HG02870 (cell line): ENCODE data around the gene ALX4.

ENCODE experiments used
- ATAC-seq: cut with Tn5 transposase; IDR thresholded peaks from one replicate; pipeline ENCODE4 v1.9.1; 2021; ENCODE audit warnings: mild to moderate bottlenecking, moderate library complexity; ENCODE audit not compliant: unreplicated experiment

The ALX4 gene

DNA sequence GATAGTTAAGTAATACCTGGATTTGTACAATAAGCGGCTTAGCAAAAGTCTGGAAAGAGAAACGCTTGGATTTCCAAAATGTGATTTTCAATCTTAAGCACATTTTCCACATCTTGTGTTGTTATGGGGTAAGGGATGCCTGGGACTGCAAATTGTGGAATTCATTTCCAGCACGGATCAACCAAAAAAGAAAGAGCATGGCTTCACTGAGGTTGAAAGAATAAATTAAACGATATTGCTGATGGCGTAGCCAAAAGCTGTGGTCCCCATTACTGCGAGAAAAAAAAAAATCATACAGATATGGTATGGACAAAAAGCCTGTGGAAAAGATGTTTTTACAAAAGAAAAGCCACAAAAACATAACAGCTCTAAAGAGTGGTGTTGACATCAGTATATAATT lies 26.0 kb upstream of the ALX4 start:
- no peak for ATAC-seq

DNA sequence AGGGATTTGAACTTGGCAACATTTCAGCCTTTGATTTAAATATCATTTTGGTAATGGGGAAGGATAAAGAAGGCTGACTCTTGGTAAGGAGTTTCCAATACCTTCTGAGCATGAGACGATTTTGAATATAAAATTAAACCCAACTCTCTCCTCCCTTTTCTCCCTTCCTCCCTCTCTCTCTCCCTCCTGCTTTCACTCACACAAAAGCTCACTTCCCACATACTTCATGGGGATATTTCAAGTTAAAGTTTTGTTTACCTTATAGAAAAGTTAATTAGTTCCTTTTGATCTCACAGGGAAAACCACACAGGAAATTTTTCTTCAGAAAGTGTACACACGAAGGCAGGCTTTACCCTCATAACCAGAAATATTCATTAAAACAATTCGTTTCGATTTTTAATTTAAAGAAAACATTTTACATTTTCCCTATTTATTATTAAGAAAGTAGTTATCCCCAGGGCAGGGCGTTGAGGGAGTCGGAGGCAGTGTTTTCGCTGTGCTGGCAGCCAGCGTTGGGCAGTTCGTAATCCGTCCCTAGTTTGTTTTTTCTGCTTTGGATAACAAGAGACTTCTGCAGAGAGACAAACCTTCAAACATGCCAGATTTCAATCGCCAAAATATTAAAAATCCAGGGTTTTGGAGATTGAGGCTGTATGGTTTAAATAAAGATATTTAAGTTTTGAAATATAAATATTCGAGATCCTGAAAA lies 25.3 kb upstream of the ALX4 start:
- ATAC-seq = no peak

- ATAC-seq = no peak
Measured at GRCh38 chr11:44334356-44335004, 24.5 kb upstream of the ALX4 start.

GRCh38 chr11:44333271-44334218 lies 23.6 kb upstream of the ALX4 start:
- ATAC-seq = no peak

DNA sequence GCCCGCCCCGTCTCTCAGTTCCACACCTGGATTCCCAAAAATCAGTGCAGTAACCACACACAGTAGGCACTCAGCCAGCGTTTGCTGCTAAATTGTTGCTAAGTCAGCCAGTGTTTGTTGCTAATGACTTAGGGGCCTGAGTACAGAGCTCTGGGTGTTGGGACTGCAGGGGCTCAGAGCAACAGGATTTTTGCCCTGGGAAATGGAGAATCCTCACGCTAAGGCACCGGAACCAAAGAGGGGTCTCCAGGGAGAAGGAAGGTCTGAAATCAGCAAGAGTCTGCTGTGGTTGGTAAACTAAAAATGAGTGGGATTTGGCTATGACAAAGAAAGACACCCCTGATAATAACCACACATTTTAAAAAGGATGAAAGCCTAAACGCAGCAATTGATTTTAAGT lies 22.7 kb upstream of the ALX4 start:
- no peak for ATAC-seq

DNA sequence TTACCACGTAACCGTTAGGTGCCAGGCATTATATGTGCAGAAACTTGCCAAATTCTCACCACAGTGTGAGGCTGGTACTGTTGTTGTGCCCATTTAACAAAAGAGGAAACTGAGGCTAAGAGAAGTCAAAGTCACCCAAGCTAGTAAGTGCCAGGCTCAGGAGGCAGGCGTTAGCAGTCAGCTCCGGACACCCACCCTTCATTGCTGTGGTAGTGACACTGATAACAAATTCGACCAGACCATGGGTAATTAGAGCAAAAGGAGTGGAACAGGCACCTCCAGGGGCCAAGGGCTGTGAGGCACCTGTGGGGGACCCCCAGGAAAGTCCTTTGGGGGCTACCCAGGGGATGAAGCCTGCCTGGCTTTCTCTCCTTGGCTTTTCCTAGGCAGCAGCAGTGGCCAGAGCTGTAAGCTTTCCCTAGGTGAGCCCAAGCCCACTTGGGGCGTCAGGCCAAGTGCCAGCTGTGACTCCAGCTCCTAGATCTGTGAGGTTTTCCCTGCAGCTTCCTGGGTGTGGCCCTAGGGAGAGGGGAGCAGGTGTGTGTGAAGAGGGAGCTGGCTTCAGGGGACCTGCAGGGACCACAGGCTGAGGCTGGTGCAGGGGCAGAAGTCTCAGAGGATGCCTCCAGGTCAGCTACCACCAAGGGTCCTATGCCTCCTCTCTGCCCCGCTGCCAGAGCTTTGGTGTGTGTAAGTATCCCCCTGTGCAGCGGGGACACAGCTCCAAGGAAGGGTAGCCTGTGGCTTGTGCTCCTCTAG lies 19.7 kb upstream of the ALX4 start:
- no peak for ATAC-seq

- ATAC-seq = no peak
Measured at GRCh38 chr11:44328138-44328660, 18.3 kb upstream of the ALX4 start.

DNA sequence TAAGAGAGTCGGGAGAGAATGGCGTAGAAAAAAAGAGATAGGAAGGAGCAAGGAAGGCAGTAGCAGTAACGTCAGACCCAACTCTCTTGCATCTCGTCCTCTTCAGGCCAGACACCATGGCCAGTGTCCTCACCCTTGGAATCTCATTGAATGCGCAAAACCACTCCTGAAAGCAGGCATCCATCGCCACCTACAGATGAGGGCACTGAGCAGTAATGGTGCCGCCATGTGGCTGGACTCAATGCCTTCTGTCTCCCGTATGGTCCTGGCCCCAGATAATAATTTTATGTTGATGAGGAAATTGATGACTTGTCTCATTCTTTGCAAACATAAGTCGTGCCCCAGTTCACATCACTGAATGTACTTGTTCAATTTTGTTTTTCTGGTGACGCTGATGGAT lies 17.8 kb upstream of the ALX4 start:
- no peak for ATAC-seq

DNA sequence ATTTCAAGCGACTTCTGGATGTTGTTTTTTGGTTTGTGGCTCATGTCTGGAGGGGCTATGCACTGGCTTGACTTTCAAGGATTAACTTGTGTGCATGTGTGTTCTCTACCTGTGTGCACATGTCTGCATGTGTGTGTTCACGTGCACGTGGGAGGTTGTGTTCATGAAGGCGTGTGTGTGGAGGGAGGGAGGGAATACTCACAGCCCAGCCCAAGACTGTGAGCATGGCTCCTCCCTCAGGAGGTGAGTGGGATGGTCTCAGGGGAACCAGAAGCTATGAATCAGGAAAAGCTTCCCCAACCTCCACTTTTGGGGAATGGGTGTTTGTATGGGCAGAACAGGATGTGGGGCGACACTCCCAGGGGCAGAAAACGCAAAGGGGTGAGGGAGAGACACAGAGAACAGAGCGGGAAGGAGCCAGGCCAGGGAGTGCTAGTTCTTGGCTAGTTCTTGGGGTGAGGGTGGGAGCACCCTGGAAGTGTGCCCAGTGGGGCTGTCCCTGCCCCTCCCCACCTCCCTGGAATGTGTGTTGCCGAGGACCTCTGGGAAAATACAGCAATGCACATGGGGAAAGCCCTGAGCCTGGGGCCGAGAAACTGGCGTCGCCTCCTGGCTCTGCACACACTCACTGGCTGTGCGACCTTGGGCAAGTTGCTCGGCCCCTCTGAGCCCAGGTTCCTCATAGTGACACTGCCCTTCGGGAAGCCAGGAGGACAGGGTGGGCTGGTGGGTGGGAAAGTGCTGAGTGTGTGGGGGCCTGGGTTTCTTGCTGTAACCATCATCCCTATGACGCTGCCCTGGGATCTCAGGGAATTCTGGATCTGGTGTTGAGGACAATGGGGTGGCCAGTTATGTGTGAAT lies 16.9 kb upstream of the ALX4 start:
- no peak for ATAC-seq

GRCh38 chr11:44325698-44326097 lies 15.8 kb upstream of the ALX4 start:
- ATAC-seq = no peak

- no peak for ATAC-seq
Measured at GRCh38 chr11:44324749-44325525, 15.0 kb upstream of the ALX4 start.

DNA sequence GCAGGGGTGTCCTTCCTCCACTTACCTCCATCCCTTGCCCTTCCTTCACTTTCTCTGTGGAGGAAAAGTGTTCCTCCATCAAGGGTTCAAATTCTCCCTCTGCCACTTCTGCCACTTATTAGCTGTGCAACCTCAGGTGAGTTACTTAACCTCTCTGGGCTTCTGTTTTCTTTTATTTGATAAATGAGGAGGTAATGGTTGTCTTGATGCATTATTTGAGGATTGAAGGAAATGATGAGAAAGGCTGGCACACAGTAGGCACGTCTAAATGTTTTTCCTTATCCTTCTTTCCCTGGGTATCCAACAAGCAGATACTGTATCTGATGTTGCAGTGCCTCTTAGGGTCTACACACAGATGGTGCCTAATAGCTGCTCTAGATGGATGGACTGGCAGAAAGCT lies 14.3 kb upstream of the ALX4 start:
- no peak for ATAC-seq

- no peak for ATAC-seq
Measured at GRCh38 chr11:44322243-44322642, 12.3 kb upstream of the ALX4 start.

DNA sequence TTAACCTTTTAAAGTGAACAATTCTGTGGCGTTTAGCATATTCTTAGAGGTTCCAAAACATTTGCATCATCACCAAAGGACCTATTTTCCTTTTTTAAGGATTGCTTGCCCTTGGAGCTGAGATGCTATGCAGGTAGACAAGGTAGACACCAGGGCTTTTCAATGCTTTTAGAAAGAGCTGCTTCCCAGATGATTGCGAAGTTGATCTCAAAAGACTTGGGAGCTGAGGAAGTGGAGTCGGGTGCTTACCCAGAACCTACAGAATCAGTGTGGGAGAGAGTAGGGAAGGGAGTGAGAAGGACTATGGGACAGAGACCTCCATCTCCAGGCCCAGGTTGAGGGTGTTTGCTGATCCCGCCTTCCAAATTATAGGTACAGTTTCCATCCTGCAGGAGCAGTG lies 11.1 kb upstream of the ALX4 start:
- ATAC-seq = no peak

DNA sequence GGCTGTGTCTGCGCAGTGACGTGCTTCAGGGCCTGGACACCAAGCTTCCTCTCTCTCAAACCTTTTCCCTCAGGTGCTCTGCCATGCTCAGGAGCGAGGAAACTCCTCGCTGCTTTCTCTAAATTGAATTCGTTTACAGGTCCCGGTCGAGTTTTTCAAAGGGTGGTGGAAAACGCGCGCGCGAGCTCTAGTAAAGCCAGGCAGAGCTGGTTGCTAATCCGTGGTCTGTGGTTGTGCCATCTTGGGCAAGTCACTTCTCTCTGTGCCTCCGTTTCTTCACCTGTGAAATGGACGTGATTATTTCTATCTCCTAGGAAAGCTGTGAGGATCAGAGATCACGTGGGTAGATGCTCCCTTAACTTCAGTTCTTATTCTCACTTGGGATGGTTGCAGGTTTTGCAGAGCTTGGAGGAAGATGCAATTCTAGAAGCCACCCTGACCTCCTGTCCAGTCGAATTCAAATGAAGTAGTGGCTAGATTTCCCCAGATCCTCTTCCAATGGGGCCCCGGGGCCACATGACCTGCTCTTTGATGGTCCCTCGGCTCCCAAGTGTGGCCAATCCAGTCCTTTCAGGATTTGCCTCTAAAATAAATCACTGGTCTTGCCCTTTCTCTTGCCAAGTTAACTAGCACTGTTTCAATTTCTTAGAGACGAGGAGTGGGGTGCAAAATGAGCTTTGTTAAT lies 10.5 kb upstream of the ALX4 start:
- ATAC-seq = no peak

DNA sequence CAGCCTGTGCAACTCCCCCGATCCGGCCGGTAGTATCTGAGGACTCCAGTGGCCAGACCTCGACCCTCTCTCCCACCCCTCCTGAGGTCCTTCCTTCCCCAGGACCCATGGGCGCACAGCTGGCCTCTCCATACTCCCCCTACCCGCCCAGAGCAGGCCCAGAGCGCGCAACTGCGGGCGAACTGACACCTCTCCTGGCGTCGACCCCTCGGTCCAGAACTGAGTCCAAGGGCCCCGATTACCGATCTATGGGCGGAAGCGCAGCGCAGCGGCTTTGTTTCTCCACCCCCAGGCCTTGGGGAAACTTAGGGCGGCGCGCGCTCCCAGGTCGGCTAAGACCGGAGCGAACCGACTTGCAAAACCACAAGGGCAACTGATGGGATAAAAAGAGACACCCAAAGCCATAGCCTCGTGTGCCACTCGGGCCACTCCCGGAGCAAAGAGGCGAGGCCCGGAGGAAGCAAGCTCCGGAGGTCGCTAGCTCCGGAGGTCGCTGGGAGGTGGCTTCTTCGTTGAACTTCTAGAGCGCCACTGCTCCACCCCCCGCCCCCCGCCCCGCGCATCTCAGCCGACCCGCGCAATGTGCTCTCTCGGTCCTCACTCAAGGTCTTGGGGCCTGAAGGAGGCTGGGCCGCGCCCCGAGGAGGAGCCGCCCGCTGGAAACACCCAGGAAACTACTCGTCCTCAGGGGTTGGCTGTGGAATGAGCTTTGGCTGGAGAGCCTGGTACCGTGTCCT lies 9.8 kb upstream of the ALX4 start:
- no peak for ATAC-seq

DNA sequence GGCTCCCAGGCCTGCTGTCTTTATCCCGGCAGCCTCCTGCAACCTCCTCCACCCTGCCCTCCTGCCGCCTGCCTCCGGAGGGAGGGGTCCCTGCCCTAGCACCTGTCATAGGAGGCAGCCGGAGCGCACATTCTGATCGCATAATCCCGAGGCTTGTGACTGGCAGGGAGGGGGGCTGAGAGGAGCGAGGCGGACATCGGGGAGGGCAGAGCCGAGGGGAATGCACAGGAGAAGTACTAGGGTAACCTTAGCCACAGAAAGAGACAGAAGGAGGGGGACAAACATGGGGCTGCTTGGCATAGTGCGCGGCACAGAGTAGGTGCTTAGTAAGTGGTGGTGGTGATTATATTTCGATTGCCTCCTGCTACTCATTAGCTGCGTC lies 9.2 kb upstream of the ALX4 start:
- ATAC-seq = no peak

- ATAC-seq = no peak
Measured at GRCh38 chr11:44318369-44318768, 8.4 kb upstream of the ALX4 start.
